ENCODE measurements around the gene NR2C1.
"Not testable (repeated sequence)": the region's sequence is repeated elsewhere in the genome, so short reads cannot be mapped to it uniquely, and the experiment has no call there.

The NR2C1 gene

DNA sequence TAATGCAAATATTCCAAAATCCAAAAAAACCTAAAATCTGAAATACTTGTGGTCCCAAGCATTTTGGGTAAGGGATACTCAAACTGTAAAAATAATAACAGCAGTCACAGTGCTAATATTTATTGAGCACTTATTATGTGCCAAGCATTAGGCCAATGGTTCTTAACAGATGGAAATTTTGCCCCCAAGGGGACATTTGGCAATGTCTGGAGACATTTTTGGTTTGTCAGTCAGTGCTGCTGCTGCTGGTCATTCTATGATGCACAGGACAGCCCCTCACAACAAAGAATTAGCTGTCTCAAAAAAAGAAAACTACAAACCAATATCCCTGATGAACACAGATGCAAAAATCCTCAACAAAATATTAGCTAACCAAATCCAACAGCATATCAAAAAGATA is 75.7 kb downstream of the NR2C1 start:
- no peak for DNase-seq

DNA sequence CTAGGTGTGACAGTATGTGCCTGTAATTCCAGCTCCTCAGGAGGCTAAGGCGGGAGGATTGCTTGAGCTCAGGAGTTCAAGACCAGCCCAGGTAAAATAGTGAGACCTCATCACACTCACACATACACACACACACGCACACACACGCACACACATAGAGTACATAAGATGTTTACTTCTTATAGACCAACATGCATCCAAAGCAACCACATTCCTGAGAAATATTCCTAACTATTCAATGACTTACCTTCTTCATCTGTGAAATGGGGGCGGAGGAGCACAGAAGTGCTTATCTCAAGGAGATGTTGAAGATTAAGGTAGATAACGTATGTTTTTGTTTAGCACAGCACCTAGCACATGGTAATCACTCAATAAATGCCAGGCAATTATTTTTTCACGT is 76.4 kb downstream of the NR2C1 start:
- DNase-seq, result no peak

DNA sequence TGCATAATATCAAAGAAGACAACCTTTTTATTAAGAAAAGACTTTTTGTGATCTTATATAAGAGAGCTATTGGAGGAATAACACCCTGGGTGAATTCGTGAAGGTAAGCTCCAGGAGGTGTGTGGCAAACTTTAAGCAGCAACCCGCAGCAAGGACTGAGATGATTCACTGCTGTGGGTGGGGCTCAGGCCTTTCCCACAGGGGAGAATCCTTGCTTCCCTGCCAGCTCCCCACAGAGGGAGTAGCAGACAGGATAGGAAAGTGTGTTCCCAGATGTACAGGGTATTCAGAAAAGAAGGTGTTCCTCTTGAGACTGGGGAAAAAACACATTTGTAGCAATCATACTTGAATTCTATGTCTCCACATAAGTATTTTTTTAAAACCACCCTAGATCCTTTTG is 79.1 kb downstream of the NR2C1 start:
- DNase-seq, result no peak

DNA sequence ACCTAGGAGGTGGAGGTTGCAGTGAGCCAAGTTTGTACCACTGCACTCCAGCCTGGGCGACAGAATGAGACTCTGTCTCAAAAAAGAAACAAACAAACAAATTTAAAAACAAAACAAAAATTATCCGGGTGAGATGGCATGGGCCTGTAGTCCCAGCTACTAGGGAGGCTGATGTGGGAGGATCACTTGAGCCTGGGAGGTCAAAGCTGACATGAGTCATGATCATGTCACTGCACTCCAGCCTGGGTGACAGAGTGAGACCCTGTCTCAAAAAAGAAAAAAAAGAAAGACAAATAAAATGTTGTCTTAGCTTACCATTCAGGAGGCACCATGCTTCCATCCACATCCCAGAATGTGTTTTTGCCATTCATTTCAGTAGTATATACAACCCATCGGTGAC is 79.6 kb downstream of the NR2C1 start:
- not testable (repeated sequence) for DNase-seq

DNA sequence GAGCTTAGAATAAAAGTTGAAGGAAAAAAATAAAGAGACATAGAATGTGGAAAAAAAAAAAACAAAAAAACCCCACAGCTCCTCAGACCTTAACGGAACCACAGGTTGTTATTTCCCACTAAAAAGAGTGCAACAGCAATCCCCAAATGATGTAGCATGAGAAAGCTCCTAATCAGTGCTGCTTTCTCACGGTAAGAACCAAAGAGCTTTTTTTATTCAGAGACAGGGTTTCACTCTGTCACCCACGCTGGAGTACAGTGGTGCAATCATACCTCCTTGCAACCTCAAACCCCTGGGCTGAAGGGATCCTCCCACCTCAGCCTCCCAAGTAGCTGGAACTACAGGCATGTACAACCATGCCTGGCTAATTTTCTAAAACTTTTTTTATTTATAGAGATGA is 83.2 kb downstream of the NR2C1 start:
- no peak for DNase-seq

DNA sequence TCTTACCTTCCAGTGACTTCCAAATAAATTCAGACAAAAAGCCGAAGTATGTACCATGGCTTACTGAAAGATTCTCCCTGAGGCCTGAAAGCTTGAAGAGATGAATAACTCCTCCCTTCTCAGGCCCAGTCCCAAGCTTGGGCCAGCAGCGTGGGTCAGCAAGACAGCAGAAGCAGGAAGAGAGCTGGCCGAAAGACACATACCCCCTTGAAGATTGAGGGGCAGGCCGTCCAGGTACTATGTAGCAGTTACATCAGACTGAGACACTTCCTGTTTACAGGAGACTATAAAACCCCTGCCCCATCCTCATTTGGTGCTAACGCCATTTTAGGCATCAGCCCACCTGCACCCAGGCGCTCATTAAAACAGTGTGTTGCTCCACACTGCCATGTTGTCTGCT is 84.9 kb downstream of the NR2C1 start:
- no peak for DNase-seq

DNA sequence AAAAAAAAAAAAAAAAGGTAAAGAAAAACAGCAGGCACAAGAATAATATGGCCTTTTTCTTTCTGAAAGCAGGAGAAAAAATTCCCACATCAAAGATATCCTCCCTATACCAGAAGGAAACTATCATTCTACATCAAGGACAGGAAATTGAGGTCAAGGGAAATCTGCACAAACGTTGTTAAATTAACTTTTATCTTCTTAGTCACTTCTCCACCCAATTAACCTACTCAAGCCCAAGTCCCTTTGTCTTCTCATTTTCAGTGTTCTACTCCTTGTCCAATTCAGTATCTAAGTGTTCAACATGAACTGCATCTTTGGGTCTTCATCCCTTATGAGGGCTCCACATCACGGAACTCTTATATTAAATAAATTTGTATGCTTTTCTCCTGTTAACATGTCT is 85.6 kb downstream of the NR2C1 start:
- no peak for DNase-seq

DNA sequence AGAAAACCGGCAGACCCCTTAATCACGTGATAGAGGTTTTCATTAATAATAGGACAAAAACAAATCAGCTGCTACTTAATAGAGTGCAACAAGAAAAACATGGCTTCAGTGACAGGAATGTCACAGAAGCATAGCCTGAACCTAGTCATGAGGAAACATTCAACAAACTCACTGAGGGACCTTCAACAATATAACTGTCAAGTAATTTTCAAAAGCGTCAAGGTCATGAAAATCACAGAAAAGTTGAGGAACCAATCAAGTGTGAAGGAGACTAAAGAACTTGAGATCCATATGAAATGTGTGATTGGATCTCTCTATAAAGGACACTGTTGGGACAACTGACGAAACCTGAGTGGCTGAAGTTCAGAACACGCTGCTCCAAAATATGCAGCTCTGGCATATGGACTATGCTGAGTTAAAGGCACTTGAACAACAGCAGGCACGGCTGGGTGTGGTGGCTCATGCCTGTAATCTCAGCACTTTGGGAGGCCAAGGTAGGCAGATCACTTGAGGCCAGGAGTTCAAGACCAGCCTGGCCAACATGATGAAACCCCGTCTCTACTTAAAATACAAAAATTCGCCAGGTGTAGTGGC is 86.2 kb downstream of the NR2C1 start:
- DNase-seq, result no peak

DNA sequence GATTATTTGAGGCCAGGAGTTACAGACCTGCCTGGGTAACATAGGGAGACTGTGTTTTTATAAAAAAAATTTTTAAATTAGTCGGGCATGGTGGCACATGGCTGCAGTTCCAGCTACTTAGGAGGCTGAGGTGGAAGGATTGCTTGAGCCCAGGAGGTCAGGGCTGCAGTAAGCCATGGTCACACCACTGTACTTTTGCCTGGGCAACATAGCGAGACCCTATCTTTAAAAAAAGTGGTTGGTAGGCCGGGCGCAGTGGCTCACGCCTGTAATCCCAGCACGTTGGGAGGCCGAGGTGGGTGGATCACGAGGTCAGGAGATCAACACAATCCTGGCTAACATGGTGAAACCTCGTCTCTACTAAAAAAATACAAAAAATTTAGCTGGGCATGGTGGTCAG is 88.3 kb downstream of the NR2C1 start:
- not testable (repeated sequence) for DNase-seq

DNA sequence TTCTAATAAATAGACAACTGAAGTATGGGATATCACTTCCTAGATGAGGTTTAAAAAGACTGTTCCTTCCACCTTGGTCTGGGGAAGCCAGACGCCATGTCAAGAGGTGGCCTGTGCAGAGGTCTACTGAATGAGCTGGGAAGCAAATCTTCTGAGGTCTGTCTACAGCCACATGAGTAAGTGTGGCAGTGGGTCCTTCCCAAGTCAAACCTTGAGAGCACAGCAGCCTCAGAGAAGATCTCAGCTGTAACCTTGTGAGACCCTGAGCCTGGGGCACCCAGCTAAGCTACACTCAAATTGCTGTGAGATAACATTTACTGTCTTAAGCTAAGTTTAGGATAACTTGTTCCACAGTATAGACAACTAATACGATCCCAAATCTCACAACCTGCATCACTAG is 90.1 kb downstream of the NR2C1 start:
- DNase-seq, result no peak

DNA sequence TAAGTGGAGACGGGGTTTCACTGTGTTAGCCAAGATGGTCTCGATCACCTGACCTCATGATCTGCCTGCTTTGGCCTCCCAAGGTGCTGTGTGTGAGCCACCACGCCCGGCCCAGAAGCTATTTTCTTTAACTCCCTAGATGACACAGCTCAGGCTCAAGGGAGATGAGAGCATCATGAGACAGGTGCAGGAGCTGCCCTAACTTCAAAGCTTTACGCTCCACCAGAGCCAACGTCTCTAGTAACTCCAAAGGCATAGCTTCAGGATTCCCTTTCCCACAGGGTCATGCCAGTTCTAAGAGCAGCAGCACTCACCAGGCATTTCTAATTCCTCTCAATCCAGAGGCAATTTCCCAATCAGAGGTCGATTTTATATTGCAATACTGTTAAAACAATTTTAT is 91.0 kb downstream of the NR2C1 start:
- DNase-seq, result no peak

DNA sequence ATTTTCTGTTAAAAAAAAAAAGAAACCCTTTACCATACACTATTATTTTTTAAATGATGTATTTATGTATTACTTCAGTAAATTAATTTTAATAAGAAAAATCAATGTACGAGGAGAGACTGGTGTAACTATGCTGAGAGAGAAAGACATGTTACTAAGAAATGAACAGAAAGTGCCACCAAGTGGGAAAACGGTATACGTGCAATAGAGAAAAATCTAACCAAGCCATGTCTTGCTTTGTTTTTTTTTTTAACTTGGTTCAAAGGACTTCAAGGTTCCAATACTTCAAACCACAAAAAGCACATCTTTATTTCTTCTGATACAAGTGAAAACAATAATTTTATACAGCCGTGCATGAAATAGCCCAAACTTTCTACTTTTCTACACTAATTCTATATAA is 92.8 kb downstream of the NR2C1 start:
- no peak for DNase-seq

DNA sequence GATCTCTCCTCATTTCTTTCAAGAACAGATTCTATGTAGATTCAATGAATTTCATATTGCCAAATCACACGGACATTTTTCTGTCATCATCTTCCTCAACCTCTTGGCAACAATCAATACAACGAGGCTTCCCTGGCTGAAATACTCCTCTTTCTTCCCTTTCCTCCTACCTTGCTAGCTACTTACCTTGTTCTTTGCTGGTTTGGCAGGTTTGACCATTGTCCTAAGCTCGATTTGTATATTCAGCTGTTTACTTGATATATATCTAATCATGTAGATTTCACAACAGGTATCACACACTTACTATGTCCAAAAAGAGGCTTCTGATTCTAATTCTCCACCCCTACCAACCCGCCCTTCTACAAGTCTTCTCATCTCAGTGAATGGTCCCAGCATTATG is 93.5 kb downstream of the NR2C1 start:
- DNase-seq, result no peak

DNA sequence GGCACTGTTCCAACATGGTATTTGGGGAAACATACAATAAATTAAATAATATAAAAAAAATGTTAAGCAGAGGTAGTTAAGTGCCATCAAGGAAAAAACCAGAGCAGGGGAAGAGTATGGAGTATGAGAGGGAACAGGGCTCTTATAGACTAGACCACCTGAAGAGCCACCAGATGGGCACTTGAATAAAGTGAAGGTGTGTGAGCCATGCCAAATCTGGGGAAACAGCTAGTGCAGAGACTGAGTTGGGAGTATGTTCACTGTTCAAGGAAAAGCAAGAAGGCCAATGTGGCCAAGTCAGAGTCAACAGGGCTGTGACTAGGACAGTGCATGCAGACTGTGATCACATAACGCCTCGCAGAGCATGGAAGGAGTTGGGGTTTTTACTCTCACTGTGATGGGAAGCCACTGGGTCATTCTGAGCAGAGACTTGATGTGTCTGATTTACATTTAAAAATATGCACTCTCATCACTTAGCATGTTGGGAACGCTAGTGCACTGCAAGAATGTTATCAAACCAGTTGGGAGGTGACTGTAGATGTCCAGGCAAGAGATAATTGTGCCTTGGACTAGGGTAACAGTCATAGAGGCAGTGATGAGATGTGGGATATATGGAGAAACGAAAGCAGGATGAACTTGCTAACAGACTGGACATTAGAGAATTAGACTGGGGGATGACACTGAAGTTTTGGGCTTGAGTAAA is 95.5 kb downstream of the NR2C1 start:
- peak; percentile 25 for DNase-seq

DNA sequence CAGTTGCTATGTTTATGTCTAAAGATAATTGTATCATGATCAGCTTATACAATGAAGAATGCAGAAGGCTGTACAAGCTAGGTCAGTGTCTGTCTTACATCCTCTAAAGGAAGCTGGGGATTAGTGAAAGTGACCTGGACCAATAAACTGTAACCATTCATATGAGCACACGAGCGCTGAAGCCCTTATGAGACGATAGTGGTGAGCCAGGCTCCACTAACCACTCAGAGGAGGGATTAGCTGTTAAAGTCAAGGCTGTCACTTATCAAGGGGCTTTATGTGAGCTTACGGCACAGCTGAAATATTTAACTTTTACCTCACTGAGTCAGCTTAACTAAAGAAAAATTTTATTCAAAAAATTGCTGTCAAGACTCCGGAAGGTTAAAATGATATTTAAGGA is 100.2 kb downstream of the NR2C1 start:
- DNase-seq, result no peak

DNA sequence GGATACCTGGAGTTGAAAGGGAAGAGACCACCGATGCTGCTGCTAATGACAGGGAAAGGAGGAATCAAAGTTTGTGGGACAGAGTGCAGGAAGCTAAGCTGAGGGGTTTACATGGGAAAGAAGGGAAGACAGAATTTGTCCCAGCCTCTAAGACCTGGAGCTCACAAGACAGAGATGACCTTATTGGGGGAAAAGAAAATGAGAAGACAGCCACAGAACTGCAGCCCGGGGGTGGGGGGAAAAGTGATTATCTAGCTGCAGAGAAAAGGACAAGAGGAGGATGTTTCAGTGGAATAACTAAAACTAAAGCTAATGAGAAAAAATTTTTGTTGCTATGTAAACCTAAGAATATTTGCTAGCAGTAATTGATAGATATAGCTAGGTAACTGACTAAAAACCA is 100.6 kb downstream of the NR2C1 start:
- no peak for DNase-seq

DNA sequence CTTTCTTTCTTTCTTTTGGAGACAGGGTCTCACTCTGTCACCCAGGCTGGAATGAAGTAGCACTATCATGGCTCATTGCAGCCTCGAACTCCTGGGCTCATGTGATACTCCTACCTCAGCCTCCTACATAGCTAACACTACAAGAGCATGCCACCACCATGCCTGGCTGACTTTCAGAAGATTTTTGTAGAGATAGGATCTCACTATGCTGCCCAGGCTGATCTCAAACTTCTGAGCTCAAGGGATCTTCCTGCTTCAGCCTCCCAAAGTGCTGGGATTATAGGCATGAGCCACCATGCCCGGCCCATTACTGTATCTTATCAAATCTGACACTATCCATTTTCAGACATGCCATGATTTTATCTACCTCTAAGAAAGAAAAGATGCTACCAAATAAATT is 101.5 kb downstream of the NR2C1 start:
- no peak for DNase-seq

DNA sequence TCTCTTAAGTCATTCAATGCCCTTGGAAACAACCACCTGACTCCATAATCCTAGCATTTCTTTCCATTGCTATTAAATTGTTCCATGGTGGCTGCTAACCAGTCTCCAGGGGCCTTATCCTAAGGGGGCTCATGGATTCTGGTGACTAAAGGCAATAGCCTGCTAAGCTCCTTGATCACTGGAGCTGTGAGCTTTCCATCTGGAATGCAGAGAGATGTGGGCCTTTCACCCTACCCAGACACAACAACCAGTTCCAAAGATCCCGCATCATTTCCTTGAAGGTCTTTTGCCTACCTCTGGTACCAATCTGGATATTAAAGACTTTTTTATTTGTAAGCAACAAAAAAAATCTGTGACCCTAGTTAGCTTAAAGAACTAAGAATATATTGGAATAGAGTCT is 102.9 kb downstream of the NR2C1 start:
- DNase-seq, result no peak
